NT2/D1 (cell line): ENCODE data around the gene SETD7.

Experiments
- YY1 ChIP-seq: IDR thresholded peaks from 2 replicates; pipeline ENCODE4 v1.6.1; 2011; ENCODE audit not compliant: insufficient read length, insufficient read depth
- ZNF274 ChIP-seq: IDR thresholded peaks from 2 replicates; pipeline ENCODE4 v1.6.1; 2011; ENCODE audit warnings: mild to moderate bottlenecking, low read depth, low read length

DNA sequence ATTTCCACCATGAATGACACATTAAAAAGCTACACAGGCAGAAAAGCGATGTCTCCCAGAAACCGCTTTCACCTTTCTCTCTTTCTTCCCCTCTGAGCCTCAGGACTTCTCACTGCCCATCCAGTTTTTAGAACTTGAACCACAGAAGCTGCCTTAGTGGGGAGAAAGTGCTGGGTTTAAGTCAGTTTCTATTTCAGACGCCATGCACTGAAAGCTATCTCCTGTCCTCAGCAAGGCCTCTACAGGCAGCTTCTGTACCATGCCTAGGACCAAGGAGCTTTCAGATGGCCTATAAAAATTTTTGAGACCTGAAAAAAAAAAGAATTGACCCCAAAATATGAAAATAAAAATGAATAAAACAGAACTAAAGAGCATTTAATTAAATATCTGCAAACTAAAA, 67.6 kb downstream of the SETD7 start:
- TF ChIP-seq ZNF274 (no peak), YY1 (no peak)
